K562 (cell line): ENCODE data around the gene PAQR6. TPM values are rescaled to one million over a fixed set of nuclear protein-coding genes. Genes with fewer than 3 reads are reported as not detected.

Source experiments
- AFF4 ChIP-seq: sonication (generic); formaldehyde crosslinking; IDR thresholded peaks from 2 replicates; pipeline ENCODE4 v1.8.0; 2023; ENCODE audit warnings: mild to moderate bottlenecking, missing genetic modification reagents
- BMI1 ChIP-seq: fragments of 150-350 bp; IDR thresholded peaks from 2 replicates; pipeline ENCODE4 v1.6.1; 2014; ENCODE audit warnings: low read length
- BRD9 ChIP-seq: fragments of 450-650 bp; IDR thresholded peaks from 2 replicates; pipeline ENCODE4 v1.6.1; 2018; ENCODE audit warnings: low read depth; ENCODE audit not compliant: partially characterized antibody
- CCAR2 ChIP-seq: fragments of 200-400 bp; formaldehyde crosslinking; IDR thresholded peaks from 2 replicates; pipeline ENCODE4 v1.6.1; 2017; ENCODE audit warnings: mild to moderate bottlenecking, low read depth, low read length
- CEBPZ ChIP-seq: fragments of 150-350 bp; IDR thresholded peaks from 2 replicates; pipeline ENCODE4 v1.6.1; 2014; ENCODE audit warnings: low read depth, mild to moderate bottlenecking, low read length, borderline replicate concordance
- CREBBP ChIP-seq: IDR thresholded peaks from one replicate; pipeline ENCODE4 v1.6.1; 2012; ENCODE audit warnings: low read depth, mild to moderate bottlenecking, control low read depth, inconsistent platforms, low read length
- HDAC3 ChIP-seq: fragments of 450-650 bp; IDR thresholded peaks from 2 replicates; pipeline ENCODE4 v1.6.1; 2018; ENCODE audit warnings: borderline replicate concordance, mild to moderate bottlenecking, moderate library complexity; ENCODE audit not compliant: partially characterized antibody
- HNRNPL ChIP-seq: fragments of 200-400 bp; formaldehyde crosslinking; IDR thresholded peaks from 2 replicates; pipeline ENCODE4 v1.6.1; 2017; ENCODE audit warnings: low read depth, mild to moderate bottlenecking, low read length
- ID3 ChIP-seq, 2 experiments: fragments of 250-450 bp in 1 of 2; fragments of 450-650 bp in 1 of 2; sonication (Bioruptor Pico) in 1 of 2; IDR thresholded peaks; 2 replicates each; pipeline versions ENCODE4 v1.6.1 to v1.8.0; 2016 to 2021; ENCODE audit warnings: mild to moderate bottlenecking in 2 of 2, moderate library complexity in 2 of 2, missing compliant biosample characterization in 1 of 2, missing genetic modification characterization in 1 of 2
- NFRKB ChIP-seq: fragments of 450-650 bp; IDR thresholded peaks from 2 replicates; pipeline ENCODE4 v1.6.1; 2016; ENCODE audit warnings: low read depth
- SLC30A9 ChIP-seq: fragments of 250-450 bp; sonication (Bioruptor Pico); IDR thresholded peaks from 2 replicates; pipeline ENCODE4 v1.8.0; 2022; ENCODE audit warnings: mild to moderate bottlenecking, moderate library complexity
- SMARCC2 ChIP-seq: fragments of 450-650 bp; IDR thresholded peaks from 2 replicates; pipeline ENCODE4 v1.6.1; 2017; ENCODE audit warnings: antibody characterized with exemption, moderate library complexity, mild to moderate bottlenecking, low read depth
- U2AF2 ChIP-seq: fragments of 200-400 bp; formaldehyde crosslinking; optimal IDR thresholded peaks from 2 replicates; pipeline ENCODE3; 2017; ENCODE audit warnings: low read depth, mild to moderate bottlenecking, low read length
- ZBTB12 ChIP-seq: fragments of 250-450 bp; sonication (Bioruptor Pico); IDR thresholded peaks from 2 replicates; pipeline ENCODE4 v1.4.0; 2020
- ZFP1 ChIP-seq: fragments of 450-650 bp; formaldehyde crosslinking; IDR thresholded peaks from 2 replicates; pipeline ENCODE4 v1.4.0; 2020; ENCODE audit warnings: mild to moderate bottlenecking, mixed read lengths
- ZNF134 ChIP-seq: fragments of 250-450 bp; sonication (Bioruptor Pico); conservative IDR thresholded peaks from 2 replicates; pipeline ENCODE4 v1.4.0; 2020
- ZNF274 ChIP-seq: IDR thresholded peaks from 2 replicates; pipeline ENCODE4 v1.6.1; 2011; ENCODE audit warnings: low read depth, mild to moderate bottlenecking, low read length, moderate library complexity, borderline replicate concordance
- ZNF511 ChIP-seq: sonication (generic); formaldehyde crosslinking; IDR thresholded peaks from 2 replicates; pipeline ENCODE4 v1.8.0; 2022; ENCODE audit warnings: mild to moderate bottlenecking, missing genetic modification reagents
- polyA plus RNA-seq, 8 experiments: library from polyadenylated mRNA; depleted of rRNA in 4 of 8; stranded (reverse) in 5 of 8; unstranded in 3 of 8; fragments of >200 nt; fragmentation: Nextera tagmentation in 2 of 8; fragmentation: Illumina TruSeq in 1 of 8; extraction: Ambion mirVana in 2 of 8; extraction: Trizol in 1 of 8; gene quantifications; 2 replicates each; pipeline versions ENCODE4 v1.2.1 to v1.2.3, GENCODE V29; 2011 to 2014; ENCODE audit warnings: inconsistent platforms in 1 of 8, missing spikeins in 1 of 8
- total RNA-seq, 7 experiments: library from RNA; depleted of rRNA in 6 of 7; stranded (reverse); fragments of >200 nt in 6 of 7; fragmentation: Illumina TruSeq in 2 of 7; extraction: Trizol in 2 of 7; gene quantifications; 2 replicates each; pipeline versions ENCODE4 v1.2.1 to v1.2.3, GENCODE V29; 2011 to 2021; ENCODE audit warnings: low replicate concordance in 1 of 7

The PAQR6 gene
- total and polyA plus RNA-seq, 9 of the 15 experiments (the other 6 are each of a cell fraction or from before 2014, with no cell fraction given) = 0.07 to 1.8 (median 0.62) TPM

GRCh38 chr1:156193488-156194299 is 54.2 kb downstream of the PAQR6 start, which contains the start of gene SLC25A44 (continued):
- TF ChIP-seq CEBPZ = no peak
- TF ChIP-seq SMARCC2 = no peak
- peak; percentile 78 for TF ChIP-seq BRD9
- TF ChIP-seq U2AF2 = no peak
- TF ChIP-seq ZBTB12 (CRISPR knock-in tag) = no peak
- no peak for TF ChIP-seq ZNF134
- TF ChIP-seq CREBBP = no peak
- TF ChIP-seq CCAR2 = no peak
- peak; percentile 25; the same call in 1 of the 2 replicates for TF ChIP-seq ZNF511 (CRISPR knock-in tag)
- 0 out of 2 replicates have a peak, but pooled peaks have one; percentile 30 for TF ChIP-seq AFF4 (CRISPR knock-in tag)
- no peak for TF ChIP-seq HDAC3
- TF ChIP-seq ID3 (CRISPR knock-in tag; IDR thresholded peaks at IDR 0.05) = no peak
- TF ChIP-seq ID3 (tag; IDR thresholded peaks at IDR 0.05) = no peak
- TF ChIP-seq SLC30A9 (CRISPR knock-in tag) = no peak
- TF ChIP-seq BMI1 = no peak
- no peak for TF ChIP-seq HNRNPL
- TF ChIP-seq ZFP1 (CRISPR knock-in tag) = no peak
- TF ChIP-seq ZNF274 = no peak
- TF ChIP-seq NFRKB = peak; percentile 91
